ENCODE results near the gene RYR2.

Gene RYR2

GRCh38 chr1:237539055-237539454, 497.1 kb downstream of the RYR2 start:
- H3K27ac ChIP-seq (ENCODE audit: low read length): no peak overlapping the region
- TF ChIP-seq EZH2phosphoT487 (IDR thresholded peaks at IDR 0.05; ENCODE audit: low read depth): no peak
- TF ChIP-seq CTCF (IDR thresholded peaks at IDR 0.05; ENCODE audit: low read depth, low read length): no peak
- no peak overlapping the region for H3K4me3 ChIP-seq (ENCODE audit: low read length)
- peaks cover 9% of the 10 kb centered on the region for H3K4me1 ChIP-seq (ENCODE audit: low read length)
- peaks cover 19% of the 10 kb centered on the region for H3K27me3 ChIP-seq (ENCODE audit: low read depth, low read length)
- H3K4me2 ChIP-seq (ENCODE audit: low read length): peak overlapping the region; percentile 15
- no peaks in the 10 kb centered on the region for H4K20me1 ChIP-seq (ENCODE audit: insufficient read depth, low read length)
- H3K79me2 ChIP-seq (ENCODE audit: low read length): no peaks in the 10 kb centered on the region
- no peaks in the 10 kb centered on the region for H3K9me3 ChIP-seq (ENCODE audit: insufficient read depth, low read length)
- H2AFZ ChIP-seq (ENCODE audit: low read depth, low read length): no peak overlapping the region
- H3K9ac ChIP-seq (ENCODE audit: low read length): no peak overlapping the region
- H3K36me3 ChIP-seq (replicated peaks; ENCODE audit: low read depth, low read length): no peaks in the 10 kb centered on the region

GRCh38 chr1:237542525-237543418, 500.8 kb downstream of the RYR2 start:
- H3K4me1 ChIP-seq (ENCODE audit: low read length): peaks cover 9% of the 10 kb centered on the region
- no peak overlapping the region for H3K4me2 ChIP-seq (ENCODE audit: low read length)
- H3K4me3 ChIP-seq (ENCODE audit: low read length): no peak overlapping the region
- no peaks in the 10 kb centered on the region for H3K9me3 ChIP-seq (ENCODE audit: insufficient read depth, low read length)
- H3K9ac ChIP-seq (ENCODE audit: low read length): no peak overlapping the region
- TF ChIP-seq CTCF (IDR thresholded peaks at IDR 0.05; ENCODE audit: low read depth, low read length) (no peak), EZH2phosphoT487 (IDR thresholded peaks at IDR 0.05; ENCODE audit: low read depth) (no peak)
- H3K27me3 ChIP-seq (ENCODE audit: low read depth, low read length): peaks cover 24% of the 10 kb centered on the region
- no peaks in the 10 kb centered on the region for H4K20me1 ChIP-seq (ENCODE audit: insufficient read depth, low read length)
- no peak overlapping the region for H2AFZ ChIP-seq (ENCODE audit: low read depth, low read length)
- H3K79me2 ChIP-seq (ENCODE audit: low read length): no peaks in the 10 kb centered on the region
- no peak overlapping the region for H3K27ac ChIP-seq (ENCODE audit: low read length)
- H3K36me3 ChIP-seq (replicated peaks; ENCODE audit: low read depth, low read length): no peaks in the 10 kb centered on the region

- H3K4me2 ChIP-seq (ENCODE audit: low read length): no peak overlapping the region
- no peak overlapping the region for H3K4me3 ChIP-seq (ENCODE audit: low read length)
- H3K9me3 ChIP-seq (ENCODE audit: insufficient read depth, low read length): no peaks in the 10 kb centered on the region; the same call in 1 of the 2 replicates
- H2AFZ ChIP-seq (ENCODE audit: low read depth, low read length): no peak overlapping the region
- peaks cover 60% of the 10 kb centered on the region for H3K27me3 ChIP-seq (ENCODE audit: low read depth, low read length)
- no peak for TF ChIP-seq EZH2phosphoT487 (IDR thresholded peaks at IDR 0.05; ENCODE audit: low read depth)
- TF ChIP-seq CTCF (IDR thresholded peaks at IDR 0.05; ENCODE audit: low read depth, low read length): no peak
- H3K79me2 ChIP-seq (ENCODE audit: low read length): no peaks in the 10 kb centered on the region
- H3K9ac ChIP-seq (ENCODE audit: low read length): no peak overlapping the region
- no peaks in the 10 kb centered on the region for H3K4me1 ChIP-seq (ENCODE audit: low read length)
- no peak overlapping the region for H3K27ac ChIP-seq (ENCODE audit: low read length)
- no peaks in the 10 kb centered on the region for H4K20me1 ChIP-seq (ENCODE audit: insufficient read depth, low read length)
- no peaks in the 10 kb centered on the region for H3K36me3 ChIP-seq (replicated peaks; ENCODE audit: low read depth, low read length)
Measured at GRCh38 chr1:237553078-237553477, 511.1 kb downstream of the RYR2 start.

DNA sequence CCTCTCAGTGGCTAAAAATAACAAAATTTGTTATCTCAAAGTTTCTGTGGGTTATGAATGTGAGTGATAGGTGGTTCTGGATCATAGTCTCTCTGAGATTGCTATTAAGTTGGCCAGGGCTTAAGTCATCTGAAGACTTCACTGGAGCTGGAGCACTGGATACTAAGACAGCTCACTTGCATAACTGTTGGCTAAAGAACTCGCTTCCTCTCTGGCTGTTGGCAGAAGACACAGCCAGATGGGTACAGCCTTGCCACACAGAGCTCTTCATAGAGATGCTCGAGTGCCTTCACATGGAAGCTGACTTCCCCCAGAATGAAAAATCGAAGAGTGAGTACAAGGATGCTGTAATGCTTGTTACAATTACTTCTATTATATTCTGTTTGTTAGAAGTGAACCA, 514.9 kb downstream of the RYR2 start:
- no peaks in the 10 kb centered on the region for H3K79me2 ChIP-seq (ENCODE audit: low read length)
- no peaks in the 10 kb centered on the region for H3K36me3 ChIP-seq (replicated peaks; ENCODE audit: low read depth, low read length)
- H3K4me2 ChIP-seq (ENCODE audit: low read length): no peak overlapping the region
- no peaks in the 10 kb centered on the region for H3K4me1 ChIP-seq (ENCODE audit: low read length)
- peaks cover 65% of the 10 kb centered on the region for H3K27me3 ChIP-seq (ENCODE audit: low read depth, low read length)
- TF ChIP-seq CTCF (IDR thresholded peaks at IDR 0.05; ENCODE audit: low read depth, low read length): no peak
- TF ChIP-seq EZH2phosphoT487 (IDR thresholded peaks at IDR 0.05; ENCODE audit: low read depth): no peak
- no peaks in the 10 kb centered on the region for H4K20me1 ChIP-seq (ENCODE audit: insufficient read depth, low read length)
- H2AFZ ChIP-seq (ENCODE audit: low read depth, low read length): no peak overlapping the region
- no peak overlapping the region for H3K4me3 ChIP-seq (ENCODE audit: low read length)
- no peaks in the 10 kb centered on the region; the same call in 1 of the 2 replicates for H3K9me3 ChIP-seq (ENCODE audit: insufficient read depth, low read length)
- H3K9ac ChIP-seq (ENCODE audit: low read length): no peak overlapping the region
- H3K27ac ChIP-seq (ENCODE audit: low read length): no peak overlapping the region

Data from OCI-LY3 (cell line).